GM18498 (cell line): ENCODE measurements around the gene ETV3.
"Not testable (repeated sequence)": the region's sequence is repeated elsewhere in the genome, so short reads cannot be mapped to it uniquely, and the experiment has no call there.

Experiments used
- ATAC-seq: cut with Tn5 transposase; IDR thresholded peaks from one replicate; pipeline ENCODE4 v1.9.1; 2021; ENCODE audit warnings: mild to moderate bottlenecking, moderate library complexity; ENCODE audit not compliant: unreplicated experiment

ETV3 gene

GRCh38 chr1:157113631-157114030 lies 24.6 kb downstream of the ETV3 start:
- no peak for ATAC-seq

DNA sequence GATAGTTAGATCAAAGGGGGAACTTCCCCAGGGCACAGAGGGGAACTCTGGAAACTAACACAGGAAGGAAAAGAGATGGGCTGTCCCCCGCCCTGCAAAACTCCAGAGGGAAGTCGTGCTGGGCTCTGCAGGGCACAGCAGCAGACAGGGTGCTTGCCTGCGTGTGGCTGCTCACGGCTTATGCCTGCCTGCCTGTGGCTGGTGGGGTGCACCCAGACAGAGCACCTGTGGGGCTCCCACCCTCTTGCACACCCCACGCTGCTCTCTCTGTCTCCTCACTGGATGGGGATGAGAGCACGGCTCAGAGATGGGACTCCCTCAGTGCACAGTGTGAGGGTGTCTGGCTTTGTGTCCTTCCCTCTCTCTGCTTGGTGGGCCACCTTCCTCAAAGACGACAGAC lies 25.1 kb downstream of the ETV3 start:
- ATAC-seq: no peak

DNA sequence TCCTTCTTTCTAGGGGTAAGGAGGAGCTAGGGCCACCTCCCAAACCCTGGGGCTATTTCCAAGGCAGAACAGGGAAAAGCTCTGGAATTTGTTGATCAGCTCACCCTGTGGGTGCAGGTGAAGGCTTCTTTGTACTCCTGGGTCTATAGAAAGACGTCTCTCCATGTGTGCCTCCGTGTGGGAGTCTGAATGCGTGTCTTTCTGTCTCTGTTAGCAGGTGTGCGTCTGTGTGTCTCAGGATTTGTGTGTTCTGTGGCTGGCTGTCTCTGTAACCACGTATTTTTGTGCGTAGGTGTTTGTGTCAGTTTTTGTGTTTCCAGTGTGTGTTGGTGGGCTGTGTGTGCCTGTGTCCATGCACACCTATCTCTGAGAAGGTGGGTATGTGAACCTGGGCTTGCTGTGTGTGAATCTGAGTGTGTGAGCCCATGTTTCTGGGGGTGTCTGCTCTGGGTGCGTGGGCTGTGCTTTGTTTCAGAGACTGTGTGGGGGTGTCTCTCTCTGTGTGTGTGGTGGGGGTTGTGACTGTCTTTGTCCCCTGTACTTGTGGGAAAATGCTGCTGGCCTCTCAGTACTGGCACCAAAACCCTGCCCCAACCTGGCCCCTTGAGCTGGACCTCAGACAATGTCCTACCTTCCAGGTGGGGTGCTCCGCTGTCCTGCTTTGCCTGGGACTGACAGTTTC lies 25.9 kb downstream of the ETV3 start:
- no peak for ATAC-seq

- ATAC-seq: no peak
Observed at GRCh38 chr1:157111396-157112165, 26.6 kb downstream of the ETV3 start.

GRCh38 chr1:157110686-157111085 lies 27.5 kb downstream of the ETV3 start:
- ATAC-seq: no peak

DNA sequence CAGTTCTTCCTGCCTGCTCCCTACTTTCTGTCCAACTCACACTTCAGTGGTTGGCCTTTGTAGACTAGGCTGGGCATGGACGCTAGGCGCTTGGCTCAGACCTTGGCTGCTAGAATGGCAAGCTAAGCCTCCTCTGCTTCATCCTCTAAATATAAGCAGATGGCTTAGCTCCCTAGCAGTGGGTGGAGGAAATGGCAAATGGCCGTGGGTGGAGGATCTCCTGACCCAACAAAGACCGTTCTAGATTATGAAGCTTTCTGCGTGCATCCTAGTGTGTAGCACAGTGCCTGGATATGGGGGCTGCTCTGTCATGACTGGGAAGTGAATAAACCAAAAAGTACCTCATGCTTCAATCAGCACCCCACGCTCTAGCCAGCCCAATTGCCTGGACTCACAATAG lies 28.2 kb downstream of the ETV3 start:
- no peak for ATAC-seq

DNA sequence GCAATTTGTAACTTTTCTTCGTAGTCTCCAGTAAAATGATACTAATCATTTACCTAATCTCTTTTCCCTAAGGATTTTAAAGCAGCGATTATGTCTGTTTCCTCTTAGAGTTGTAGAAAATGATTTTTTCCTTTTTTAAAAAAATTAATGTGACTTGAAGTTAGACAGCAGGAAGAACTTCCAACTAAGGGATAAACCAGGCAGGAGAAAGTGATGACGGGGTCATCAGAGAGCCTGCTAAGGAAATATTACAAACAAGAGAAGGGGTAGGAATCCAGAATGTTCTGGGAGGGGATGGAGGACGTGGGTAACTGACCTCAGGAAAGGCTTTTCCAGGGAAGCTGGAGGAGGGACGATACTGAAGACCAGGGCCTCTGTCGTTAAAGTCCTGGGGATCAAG lies 29.7 kb downstream of the ETV3 start:
- ATAC-seq: no peak

DNA sequence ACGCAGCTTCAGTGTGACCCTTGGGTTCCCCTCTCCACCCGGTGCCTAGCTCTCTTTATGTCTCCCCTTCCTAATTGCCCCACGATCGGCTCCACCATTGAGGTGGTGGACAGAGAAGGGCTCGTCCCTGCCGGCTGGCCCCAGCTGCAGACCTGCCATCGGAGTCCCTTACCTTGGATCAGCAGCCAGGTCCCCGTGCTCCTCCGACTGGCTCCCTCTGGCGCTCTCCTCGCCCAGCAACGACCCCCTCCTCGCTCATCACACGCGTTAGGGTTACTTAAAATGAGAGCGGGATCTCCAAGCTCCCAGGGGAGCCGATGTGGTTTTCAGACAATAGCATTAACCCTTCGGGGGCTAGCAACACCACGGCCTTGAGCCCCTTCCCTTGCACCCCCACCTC lies 30.5 kb downstream of the ETV3 start:
- no peak for ATAC-seq

GRCh38 chr1:157106813-157107189 lies 31.4 kb downstream of the ETV3 start:
- no peak for ATAC-seq

DNA sequence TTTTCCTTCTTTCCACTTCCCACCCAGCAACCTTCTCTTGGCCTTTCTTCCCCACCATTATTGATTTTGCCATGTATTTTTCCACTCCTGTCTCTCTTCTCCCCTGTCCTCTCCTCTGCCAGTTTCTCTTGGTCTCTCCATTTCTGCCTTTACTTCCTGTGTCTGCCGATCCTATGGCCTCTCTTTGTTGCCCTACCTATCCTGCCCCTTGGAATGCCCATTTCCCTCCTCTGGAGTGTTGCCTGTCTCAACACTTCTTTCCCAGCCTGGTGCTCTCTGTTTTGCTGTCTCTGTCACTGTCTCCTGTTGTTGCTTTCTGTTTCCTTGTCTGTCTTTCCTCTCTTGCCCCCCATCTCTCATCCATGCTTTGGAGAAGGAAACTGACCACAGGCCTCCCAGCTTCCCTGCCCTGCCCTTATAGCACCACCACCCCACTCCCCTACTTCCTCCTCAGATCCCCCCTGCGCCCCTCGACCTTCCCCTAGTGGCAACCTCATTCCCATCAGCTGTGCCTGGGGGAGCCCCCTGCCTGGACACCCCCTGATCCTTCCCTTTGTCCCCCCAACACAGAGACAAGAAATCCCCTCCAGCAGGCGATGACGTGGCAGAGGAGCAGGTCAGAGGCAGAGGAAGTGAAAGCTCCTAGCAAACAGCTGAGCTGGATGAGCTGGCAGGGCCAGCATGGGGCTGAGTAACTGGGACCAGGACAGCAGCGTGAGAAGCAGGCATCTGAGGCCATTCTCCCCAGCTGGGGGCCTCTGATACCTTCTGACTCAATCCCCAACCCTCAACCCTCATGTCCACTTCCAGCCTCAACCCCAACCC lies 32.0 kb downstream of the ETV3 start:
- peak; percentile 87 for ATAC-seq

DNA sequence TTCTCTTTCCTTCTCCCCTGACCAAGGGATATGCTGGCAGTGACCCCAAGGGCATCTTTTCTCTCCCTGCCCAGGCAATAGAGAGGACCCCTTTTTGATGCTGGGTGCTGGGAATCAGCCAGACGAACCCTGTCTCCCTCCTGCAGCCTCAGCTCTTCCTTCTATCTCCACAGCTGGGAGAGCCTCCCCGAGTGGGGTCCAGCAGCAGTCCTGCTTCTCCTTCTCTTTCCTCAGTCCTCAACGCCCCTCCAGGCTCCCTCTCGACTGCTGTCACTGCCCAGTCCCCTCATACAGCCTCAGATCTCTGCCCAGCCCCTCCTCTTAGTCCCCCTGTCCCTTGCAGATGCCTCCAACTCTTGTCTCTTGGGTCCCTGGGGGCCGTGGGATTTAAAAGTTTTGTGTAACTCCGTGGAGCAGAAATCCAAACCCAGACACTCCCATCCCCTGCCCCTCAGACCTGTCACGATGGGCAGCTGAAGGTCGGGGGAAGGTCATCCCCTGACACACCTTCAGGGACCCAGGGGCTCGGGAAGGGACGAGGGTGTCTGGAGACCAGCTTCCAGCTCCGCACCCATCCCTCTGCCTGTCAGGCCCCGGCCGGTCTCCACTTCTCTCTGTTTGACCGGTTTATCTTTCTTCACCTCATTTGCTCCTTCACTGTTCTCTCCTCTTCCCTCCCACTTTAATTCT lies 32.8 kb downstream of the ETV3 start:
- ATAC-seq: no peak

DNA sequence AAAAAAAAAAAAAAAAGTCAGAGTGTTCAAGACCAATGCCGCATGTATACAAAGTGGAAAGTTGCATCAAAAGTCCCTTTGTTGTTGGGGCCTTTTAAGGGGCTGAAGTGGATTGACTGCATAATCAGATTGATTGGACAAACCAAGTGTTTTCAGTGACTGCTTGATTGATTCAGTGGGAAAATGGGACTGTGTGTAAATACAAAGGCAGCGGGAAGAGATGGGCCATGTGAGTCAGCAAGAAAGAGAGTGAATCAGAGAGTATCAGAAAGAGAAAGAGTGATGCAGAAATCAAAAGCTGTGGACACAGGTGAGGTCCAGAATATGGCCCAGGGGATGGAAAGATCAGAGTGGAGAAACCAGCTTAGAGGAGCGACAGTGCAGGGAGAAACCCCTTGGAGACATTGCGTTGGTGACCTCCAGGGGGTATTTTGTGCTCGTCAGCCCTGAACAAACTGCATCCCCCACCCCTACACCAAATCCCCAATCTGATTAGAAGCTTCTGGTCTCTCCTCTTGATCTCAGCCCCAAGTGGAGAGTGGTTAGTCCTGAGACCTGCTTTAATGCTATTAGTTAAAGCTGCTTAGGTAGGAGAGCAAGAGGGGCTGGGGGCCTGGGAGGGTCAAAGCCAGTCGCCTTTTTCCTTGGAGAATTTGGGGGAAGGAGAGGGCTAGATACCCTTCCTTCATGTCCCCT lies 33.4 kb downstream of the ETV3 start:
- ATAC-seq: no peak

GRCh38 chr1:157103268-157103667 lies 34.9 kb downstream of the ETV3 start:
- no peak for ATAC-seq

GRCh38 chr1:157101149-157101548 lies 37.0 kb downstream of the ETV3 start:
- ATAC-seq: no peak

GRCh38 chr1:157099633-157100009 lies 38.6 kb downstream of the ETV3 start, which contains the start of gene ETV3L:
Gene ETV3L (minus strand): TSS chr1:157099808. CDS start chr1:157099523, 285 bp downstream.
- ATAC-seq: no peak

GRCh38 chr1:157098987-157099632 lies 39.1 kb downstream of the ETV3 start:
- not testable (repeated sequence) for ATAC-seq

- ATAC-seq: no peak
Observed at GRCh38 chr1:157098519-157098918, 39.7 kb downstream of the ETV3 start.

- ATAC-seq: no peak
Observed at GRCh38 chr1:157097692-157098091, 40.5 kb downstream of the ETV3 start.

DNA sequence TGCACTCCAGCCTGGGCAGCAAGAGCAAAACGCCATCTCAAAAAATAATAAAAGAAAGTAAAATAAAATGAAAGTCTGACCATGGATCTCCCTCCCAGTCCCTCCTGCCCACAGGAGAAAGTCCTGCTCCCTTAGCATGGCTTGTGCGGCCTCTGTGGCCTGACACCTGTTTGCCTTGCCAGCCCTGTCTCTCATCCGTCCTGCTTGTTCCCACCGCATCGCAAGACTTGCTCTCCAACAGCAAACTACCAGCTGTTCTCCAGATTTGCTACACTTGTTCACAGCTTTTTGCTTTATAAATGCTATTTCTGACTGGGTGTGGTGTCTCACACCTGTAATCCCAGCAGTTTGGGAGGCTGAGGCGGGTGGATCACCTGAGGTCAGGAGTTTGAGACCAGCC lies 41.3 kb downstream of the ETV3 start:
- no peak for ATAC-seq

DNA sequence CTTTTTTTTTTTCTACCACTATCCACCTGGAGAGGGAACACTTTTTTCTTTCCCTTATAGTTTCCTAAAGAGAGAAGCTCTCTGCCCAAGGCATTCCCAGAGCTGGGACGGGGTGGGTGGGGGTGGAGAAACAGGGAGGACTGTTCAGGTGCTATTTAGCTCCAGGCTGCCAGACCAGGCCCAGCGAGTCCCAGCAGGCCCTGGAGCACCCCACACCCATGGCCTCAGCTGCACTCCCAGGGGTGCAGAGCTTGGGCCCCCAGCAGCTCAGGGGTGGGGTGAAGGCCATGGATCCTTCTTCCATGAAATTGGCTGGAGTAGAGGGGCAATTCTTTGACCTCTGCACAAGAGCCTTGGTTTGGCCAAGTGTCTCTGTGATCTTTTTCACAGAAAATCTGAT lies 42.6 kb downstream of the ETV3 start:
- no peak for ATAC-seq
